Lower leg skin (tissue), 3 donors: Measurements from ENCODE around the gene EEF1B2.

Experiments
- CTCF ChIP-seq, 3 donors: fragments of 450-650 bp; IDR thresholded peaks; one replicate each; pipeline ENCODE4 v1.5.1; 2016; ENCODE audit warnings: antibody characterized with exemption in 3 of 3, mild to moderate bottlenecking in 3 of 3, moderate library complexity in 2 of 3
- POLR2A ChIP-seq, 2 donors: fragments of 450-650 bp; IDR thresholded peaks; one replicate each; pipeline ENCODE4 v1.6.1; 2016 to 2017; ENCODE audit warnings: antibody characterized with exemption in 2 of 2, mild to moderate bottlenecking in 1 of 2, moderate library complexity in 1 of 2

- no peak for TF ChIP-seq CTCF (IDR thresholded peaks at IDR 0.05)
- TF ChIP-seq POLR2A (IDR thresholded peaks at IDR 0.05), result no peak
Measured at GRCh38 chr2:206154197-206154596, 5.5 kb upstream of the EEF1B2 start.
